ENCODE data around the gene LUM. TPM values are rescaled to one million over a fixed set of nuclear protein-coding genes. Genes with fewer than 3 reads are reported as not detected.

Gene LUM, protein sequence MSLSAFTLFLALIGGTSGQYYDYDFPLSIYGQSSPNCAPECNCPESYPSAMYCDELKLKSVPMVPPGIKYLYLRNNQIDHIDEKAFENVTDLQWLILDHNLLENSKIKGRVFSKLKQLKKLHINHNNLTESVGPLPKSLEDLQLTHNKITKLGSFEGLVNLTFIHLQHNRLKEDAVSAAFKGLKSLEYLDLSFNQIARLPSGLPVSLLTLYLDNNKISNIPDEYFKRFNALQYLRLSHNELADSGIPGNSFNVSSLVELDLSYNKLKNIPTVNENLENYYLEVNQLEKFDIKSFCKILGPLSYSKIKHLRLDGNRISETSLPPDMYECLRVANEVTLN
- polyA plus RNA-seq (ENCODE audit: insufficient read length in 3 of 3) = 10 to 100 TPM; 38.0 to 52.1 (median 43.2) TPM
- long read RNA-seq, donor 1, transcript LUM-201 (3 exons, 3,008 nt) = major isoform, 54 of 62 reads
- long read RNA-seq, donor 1, partial matches to known transcripts = 8 of 62 reads
- long read RNA-seq, donor 1, other reads (novel, unspliced or antisense) = 0 of 62 reads
- long read RNA-seq, donor 2, transcript LUM-201 (3 exons, 3,008 nt) = major isoform, 28 of 34 reads
- long read RNA-seq, donor 2, partial matches to known transcripts = 6 of 34 reads
- long read RNA-seq, donor 2, other reads (novel, unspliced or antisense) = 0 of 34 reads
- long read RNA-seq, donor 3, transcript LUM-201 (3 exons, 3,008 nt) = major isoform, 40 of 52 reads
- long read RNA-seq, donor 3, partial matches to known transcripts = 12 of 52 reads
- long read RNA-seq, donor 3, other reads (novel, unspliced or antisense) = 0 of 52 reads
- long read RNA-seq, donor 4, transcript LUM-201 (3 exons, 3,008 nt) = major isoform, 39 of 60 reads
- long read RNA-seq, donor 4, partial matches to known transcripts = 21 of 60 reads
- long read RNA-seq, donor 4, other reads (novel, unspliced or antisense) = 0 of 60 reads
- long read RNA-seq, donor 5, transcript LUM-201 (3 exons, 3,008 nt) = major isoform, 13 of 13 reads
- long read RNA-seq, donor 5, partial matches to known transcripts = 0 of 13 reads
- long read RNA-seq, donor 5, other reads (novel, unspliced or antisense) = 0 of 13 reads
- long read RNA-seq, donor 6, transcript LUM-201 (3 exons, 3,008 nt) = major isoform, 7 of 12 reads
- long read RNA-seq, donor 6, partial matches to known transcripts = 5 of 12 reads
- long read RNA-seq, donor 6, other reads (novel, unspliced or antisense) = 0 of 12 reads
- long read RNA-seq, donor 7, transcript LUM-201 (3 exons, 3,008 nt) = major isoform, 42 of 83 reads
- long read RNA-seq, donor 7, partial matches to known transcripts = 41 of 83 reads
- long read RNA-seq, donor 7, other reads (novel, unspliced or antisense) = 0 of 83 reads
- long read RNA-seq, donor 8, transcript LUM-201 (3 exons, 3,008 nt) = major isoform, 180 of 252 reads
- long read RNA-seq, donor 8, partial matches to known transcripts = 72 of 252 reads
- long read RNA-seq, donor 8, other reads (novel, unspliced or antisense) = 0 of 252 reads
- long read RNA-seq, donor 9, transcript LUM-201 (3 exons, 3,008 nt) = major isoform, 17 of 17 reads
- long read RNA-seq, donor 9, partial matches to known transcripts = 0 of 17 reads
- long read RNA-seq, donor 9, other reads (novel, unspliced or antisense) = 0 of 17 reads
- long read RNA-seq, donor 10, transcript LUM-201 (3 exons, 3,008 nt) = major isoform, 13 of 18 reads
- long read RNA-seq, donor 10, partial matches to known transcripts = 5 of 18 reads
- long read RNA-seq, donor 10, other reads (novel, unspliced or antisense) = 0 of 18 reads
- long read RNA-seq, donor 11, transcript LUM-201 (3 exons, 3,008 nt) = major isoform, 15 of 15 reads
- long read RNA-seq, donor 11, partial matches to known transcripts = 0 of 15 reads
- long read RNA-seq, donor 11, other reads (novel, unspliced or antisense) = 0 of 15 reads
- long read RNA-seq, donor 12, transcript LUM-201 (3 exons, 3,008 nt) = major isoform, 14 of 20 reads
- long read RNA-seq, donor 12, partial matches to known transcripts = 6 of 20 reads
- long read RNA-seq, donor 12, other reads (novel, unspliced or antisense) = 0 of 20 reads
- long read RNA-seq, donor 13, transcript LUM-201 (3 exons, 3,008 nt) = major isoform, 11 of 11 reads
- long read RNA-seq, donor 13, partial matches to known transcripts = 0 of 11 reads
- long read RNA-seq, donor 13, other reads (novel, unspliced or antisense) = 0 of 11 reads
- long read RNA-seq, donor 14 = 0 reads
- long read RNA-seq, donor 15, transcript LUM-201 (3 exons, 3,008 nt) = major isoform, 89 of 120 reads
- long read RNA-seq, donor 15, partial matches to known transcripts = 31 of 120 reads
- long read RNA-seq, donor 15, other reads (novel, unspliced or antisense) = 0 of 120 reads
- long read RNA-seq, donor 16, transcript LUM-201 (3 exons, 3,008 nt) = major isoform, 15 of 28 reads
- long read RNA-seq, donor 16, partial matches to known transcripts = 13 of 28 reads
- long read RNA-seq, donor 16, other reads (novel, unspliced or antisense) = 0 of 28 reads

DNA sequence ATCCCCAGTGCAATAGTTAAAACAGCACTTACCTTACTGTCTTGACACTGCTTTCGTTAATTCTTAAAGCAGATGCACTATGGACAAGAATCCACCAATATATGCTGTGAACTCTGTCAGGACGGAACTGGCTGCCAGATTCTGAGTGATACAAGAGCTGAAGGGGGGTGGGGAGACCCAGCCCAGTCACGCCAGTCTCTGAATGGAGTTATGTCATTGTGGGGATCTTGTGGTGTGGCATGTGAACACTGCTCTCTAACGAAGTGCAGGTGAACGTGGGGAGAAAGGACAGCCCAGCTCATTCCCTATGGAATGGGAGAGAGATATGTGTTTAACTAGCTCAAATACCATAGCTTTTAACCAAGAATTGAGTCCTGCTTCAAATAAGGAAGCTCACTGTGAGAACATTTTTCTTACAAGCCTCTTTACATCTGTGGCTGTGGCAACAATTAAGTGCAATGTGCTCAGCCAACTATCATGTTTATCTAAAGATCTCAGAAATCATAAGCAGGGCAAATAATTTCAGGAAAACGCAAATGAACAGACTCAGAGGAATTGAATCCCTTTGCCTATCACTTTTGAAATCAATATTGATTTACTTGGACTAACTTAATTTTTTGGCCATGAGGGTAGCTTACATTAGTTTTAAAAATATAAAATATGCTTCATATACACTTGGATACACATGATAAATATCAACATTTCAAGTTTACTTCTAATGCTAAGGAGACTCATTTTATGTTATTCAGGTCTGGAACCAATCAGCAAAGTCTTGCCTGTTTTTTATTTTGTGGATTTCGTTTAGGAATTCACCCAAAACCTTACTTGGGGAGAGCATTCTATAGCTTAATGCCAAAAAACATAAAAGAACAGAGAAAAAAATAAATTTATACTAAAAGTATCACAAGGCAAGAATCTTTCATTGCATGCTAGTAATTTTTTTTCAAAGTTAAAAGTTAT, at the start of gene LUM:
Gene LUM (minus strand): TSS at position 129 of the 960 bp plus-strand sequence. CDS start 2,515 bp downstream, outside the sequence.
- no peak for DNase-seq

DNA sequence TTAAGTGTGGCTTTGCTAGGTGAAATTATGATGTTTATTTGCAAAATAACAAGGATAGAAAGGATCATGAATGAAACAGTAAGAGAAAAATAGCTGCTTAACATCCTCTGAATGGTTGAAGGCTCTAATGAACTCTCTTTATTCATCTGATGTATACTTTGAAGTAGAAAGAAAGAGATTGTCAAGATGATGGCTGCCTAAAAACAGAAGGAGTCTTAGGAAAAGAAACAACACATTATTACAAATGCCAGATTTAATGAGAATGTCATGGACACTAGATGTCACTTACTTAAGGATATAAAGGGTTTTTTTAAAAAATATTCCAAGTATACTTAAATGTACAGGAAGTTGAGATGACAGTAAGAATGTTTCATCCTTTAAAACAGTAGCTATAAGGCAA, 49.7 kb upstream of the LUM start:
- DNase-seq = no peak

DNA sequence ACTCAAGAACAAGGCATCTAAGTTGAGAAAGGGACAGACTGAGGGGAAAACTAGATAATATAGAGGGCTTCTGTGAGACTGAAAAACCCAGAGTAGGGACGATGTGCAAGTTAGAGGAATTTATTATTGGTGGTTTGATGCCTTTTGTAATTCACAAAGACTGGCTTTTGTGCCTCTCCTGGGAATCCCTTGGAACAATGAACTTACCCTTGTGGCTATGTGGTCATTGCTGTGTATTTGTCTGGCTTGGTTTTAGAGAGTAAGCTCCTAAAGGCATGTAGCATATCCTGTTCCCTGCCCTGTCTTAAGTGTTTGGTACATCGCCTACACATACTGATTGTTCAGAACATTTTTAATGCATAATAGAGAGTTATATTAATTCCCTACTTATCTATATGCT, 44.7 kb upstream of the LUM start:
- DNase-seq = no peak

DNA sequence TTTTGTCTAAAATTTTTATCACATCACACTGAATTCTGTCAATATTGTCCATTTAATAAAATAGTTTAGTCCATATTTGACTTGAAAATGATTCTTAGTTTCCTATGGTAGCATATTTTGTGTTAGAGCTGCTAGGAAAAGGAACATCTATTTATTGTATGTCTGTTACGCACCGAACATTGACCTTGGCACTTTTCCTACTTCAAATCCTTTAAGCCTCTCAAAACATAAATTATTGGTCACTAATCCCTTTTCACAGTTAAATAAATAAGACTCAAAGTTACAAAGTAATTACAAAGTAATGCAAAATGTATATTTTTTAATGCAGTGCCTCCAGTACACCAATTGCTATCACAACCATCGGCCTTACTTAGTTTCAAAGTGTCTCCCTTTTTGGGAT, 42.8 kb upstream of the LUM start:
- DNase-seq = no peak

DNA sequence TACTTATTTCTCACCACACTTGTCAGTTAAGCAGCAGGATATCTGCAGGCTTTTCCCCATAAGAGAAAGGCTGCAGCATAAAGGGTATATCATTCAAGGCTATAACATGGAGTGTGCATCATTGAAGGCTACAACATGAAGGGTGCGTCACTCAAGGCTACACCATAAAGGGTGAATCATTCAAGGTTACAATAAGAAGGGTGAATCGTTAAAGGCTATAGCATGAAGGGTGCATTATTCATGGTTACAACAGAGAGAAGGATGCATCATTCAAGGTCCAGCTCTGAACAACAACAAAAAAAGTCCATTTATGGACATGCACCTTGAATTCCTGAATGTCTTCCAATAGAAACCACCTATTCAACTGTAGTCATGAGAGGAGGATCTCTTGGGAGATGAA, 32.8 kb upstream of the LUM start:
- DNase-seq = no peak

DNA sequence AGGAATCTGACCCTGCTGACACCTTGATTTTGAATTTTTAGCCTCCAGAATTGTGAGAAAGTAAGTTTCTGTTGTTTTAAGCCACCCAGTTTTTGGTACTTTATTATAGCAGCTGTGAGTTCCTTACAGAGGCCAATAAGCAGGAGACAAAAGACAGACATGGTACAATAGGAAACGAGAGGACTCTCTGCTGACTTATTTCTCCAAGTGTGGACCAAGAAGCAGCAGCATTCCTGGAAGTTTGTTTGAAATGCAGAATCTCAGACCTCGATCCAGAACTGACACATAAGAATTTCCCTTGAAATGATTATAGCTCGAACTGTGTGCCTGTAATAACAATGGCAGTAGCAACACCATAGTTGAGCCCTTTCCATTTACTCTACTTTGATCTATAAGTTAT, 31.9 kb upstream of the LUM start:
- no peak for DNase-seq

DNA sequence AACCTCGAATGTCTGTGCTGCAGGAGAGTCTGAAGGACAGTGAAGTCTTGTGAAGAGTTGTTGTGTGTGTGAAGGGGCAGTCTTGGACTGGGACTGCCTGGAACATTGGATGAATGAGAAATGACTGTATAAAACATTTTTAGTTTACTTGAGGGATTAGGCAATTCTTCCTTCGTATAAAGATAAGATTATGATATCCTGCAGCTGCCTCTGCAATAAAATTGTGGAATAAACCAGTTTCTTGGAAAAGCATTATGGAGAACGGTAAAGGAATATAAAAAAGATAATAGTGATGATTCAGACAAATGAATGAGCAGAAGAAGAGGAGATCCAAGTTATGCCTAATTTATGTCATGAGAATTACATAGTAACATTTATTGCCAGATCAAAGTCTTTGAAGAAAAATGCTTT, 30.9 kb upstream of the LUM start:
- DNase-seq = peak; percentile 48

DNA sequence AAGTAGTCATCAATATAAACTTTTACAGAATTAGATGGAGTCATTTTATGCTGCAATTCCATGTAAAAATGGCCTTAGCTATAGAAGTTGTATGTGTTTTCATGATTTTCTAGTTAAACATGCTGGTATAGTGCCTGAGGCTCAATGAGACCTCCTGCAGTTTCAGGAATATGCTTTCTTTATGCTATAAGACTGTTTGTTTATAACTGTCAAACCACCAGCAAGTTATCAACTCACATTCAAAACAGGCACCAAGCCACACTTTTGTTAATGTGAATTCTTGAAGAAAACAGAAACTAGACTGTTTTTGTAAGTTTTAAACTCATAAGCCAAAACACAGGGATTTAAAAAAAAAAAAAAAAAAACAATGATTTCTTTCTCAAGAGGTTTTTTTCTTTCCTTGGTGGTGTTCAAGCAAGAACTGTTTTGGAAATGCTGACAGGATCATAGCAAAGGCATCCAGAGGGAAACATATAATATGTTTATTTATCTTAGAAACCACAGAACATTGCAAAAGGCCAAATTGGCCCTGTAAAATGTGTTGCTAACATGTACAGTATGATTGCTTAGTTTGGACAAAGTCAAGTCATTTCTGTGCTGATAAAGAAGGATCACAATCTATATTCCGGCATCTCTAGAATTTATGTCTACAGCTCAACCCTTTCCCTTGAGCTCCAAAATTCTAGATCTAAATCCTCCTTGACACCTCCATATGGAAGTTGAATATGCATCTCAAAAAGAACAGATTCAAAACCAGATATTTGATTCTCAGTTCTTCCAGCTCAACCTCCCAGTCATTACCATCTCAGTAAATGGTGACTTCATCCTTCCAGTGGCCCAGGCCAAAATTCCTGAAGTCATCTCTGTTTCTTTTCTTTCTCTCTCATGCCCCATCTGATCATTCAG, 29.0 kb upstream of the LUM start:
- peak; percentile 38 for DNase-seq

DNA sequence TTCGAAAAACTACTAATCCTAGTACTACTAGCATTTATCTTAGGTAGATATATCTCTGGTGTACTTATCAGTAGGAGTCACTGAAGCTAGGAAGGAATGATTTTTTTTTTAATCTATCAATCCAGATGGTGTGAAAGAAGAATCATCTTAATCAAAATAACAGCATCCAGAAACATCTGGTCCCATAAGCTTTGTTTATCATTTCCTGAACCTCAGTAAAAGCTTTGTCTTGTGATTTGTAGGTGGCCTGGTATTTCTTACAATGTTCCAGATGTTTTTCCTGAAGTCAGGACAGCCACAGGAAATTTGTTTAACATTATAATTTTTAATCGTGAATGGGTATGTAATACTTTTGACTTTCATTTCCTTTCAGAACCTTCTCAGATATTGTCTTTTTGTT, 28.0 kb upstream of the LUM start:
- no peak for DNase-seq

DNA sequence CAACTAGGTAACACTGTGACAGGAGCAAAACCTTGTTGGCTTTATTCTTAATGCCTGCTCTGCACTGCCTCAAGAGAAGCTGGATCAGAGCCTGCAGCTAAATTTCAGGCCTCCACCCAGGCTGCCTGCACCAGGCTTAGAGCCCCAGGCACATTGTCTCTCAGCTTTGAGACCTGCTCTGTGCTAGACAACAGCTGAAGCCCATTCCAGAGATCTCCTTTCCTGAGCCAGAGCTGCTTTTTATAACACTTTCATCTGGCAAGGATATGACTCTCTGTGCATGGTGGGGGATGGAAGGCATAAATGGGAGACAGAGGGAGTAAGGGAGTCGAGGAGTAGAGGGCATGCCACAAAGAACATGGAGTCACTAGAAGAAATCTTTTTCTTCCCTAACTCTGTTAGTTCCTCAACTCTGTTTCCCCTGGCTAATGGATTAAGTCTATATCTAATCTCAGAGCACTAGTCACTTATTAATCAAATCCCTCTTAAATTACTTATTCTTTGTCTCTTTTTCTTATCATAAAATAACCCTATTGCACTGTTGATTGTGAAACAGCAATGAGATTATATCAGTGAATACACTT, 27.1 kb upstream of the LUM start:
- no peak for DNase-seq

DNA sequence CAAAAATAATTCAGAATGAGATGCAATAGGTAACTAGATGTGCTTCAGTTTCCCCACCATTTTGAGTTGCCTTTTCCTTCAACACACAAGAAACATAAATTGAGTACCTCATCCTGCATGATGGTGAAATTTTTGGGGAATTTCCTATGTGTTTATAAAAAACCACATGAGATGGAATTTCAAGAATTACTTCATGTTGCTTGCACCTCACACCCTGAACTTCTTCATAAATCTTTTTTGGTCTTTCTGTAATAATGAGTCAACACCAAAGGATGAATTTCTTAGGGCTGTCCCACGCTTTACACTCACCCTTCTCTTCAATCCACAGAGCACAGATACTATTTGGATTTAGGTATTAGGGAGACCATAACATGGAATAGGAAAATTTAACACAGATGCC, 22.6 kb upstream of the LUM start:
- no peak for DNase-seq

DNA sequence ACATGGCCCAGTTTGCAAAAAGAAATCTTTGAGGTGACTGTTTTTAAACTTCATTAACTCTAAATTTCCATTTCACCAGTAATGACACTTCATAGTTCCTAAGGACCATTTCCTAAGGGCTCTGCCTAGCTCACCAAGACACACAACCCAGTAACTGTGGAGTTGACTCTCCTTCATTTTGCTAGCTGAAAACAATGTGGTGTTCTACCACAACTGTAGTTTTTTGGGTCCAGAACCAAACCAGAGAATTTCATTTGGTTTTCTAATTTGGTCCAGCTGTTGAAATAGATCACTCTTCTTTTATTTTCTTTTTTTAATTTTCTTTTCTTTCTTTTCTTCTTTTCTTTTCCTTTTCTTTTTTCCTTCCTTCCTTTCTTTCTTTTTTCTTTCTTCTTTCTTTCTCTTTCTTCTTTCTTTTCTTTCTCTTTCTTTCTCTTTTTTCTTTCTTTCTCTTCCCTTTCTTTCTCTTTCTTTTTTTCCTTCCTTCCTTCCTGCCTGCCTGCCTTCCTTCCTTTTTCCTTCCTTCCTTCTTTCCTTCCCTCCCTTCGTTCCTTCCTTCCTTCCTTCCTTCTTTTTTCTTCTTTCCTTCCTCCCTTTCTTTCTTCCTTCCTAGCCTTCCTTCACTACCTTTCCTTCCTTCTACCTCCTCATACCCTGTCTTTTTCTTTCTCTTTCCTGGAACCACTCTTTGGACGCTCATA, 18.5 kb upstream of the LUM start:
- DNase-seq = no peak

DNA sequence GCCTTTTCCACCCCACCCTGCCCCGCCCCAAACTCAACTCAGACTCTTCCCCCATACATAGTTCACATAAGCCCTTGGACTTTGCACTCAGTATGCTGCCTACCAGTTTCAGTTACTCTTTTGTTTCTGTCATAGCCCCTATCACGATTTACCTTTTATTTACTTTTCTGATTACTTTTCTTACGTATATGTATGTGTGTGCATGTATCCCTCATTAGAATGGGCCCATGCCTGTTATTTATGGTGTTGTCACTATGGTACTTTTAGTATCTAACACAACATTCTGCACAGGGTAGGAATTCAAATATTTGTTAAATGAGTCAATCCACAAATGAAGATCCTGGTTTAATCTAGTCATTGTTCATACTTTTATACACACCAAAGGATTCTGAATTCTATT, 16.5 kb upstream of the LUM start:
- no peak for DNase-seq

DNA sequence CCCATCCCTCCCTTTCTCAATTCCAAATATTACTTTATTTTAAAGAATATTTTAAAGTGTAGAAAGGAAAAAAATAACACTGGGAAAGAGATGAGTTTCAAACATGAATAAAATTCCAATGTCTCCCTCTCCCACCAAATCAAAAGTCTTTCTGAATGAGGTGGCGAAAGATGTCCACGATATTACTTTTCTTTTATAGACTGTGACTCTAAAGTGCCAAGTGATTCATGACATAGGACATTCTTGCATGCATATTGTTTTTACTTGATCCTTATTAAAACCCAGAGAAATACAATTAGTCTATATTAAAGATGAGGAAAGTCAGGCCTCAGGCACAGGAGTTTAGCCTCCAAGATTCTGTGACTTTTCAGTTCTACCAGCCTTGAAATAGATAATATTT, 16.0 kb upstream of the LUM start:
- DNase-seq = no peak

DNA sequence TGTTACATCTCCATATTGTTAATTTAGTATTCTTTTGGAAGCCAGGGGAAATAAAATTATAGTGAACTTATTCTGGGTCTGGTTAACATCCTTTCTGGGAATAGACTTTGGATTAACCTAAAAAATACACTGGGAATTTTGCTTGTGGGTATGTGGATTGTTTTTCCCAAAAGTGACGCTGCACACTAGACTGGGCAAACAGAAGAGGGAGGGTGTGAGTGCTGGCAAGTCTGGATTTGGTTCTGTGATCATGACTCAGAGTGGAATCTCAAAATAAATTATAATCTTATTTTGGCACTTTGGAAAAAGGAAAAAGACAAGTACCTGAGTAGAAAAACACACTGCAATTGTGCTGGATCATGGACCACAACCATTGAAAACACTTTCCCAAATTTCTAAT, 15.2 kb upstream of the LUM start:
- no peak for DNase-seq
